ENCODE measurements around the gene GDPD4. TPM values are rescaled to one million over a fixed set of nuclear protein-coding genes. Genes with fewer than 3 reads are reported as not detected.

GDPD4 gene
- total RNA-seq, 4 donors from 2014 or later: 0.07 to 1.2 TPM; not detected in 2

- Histone ChIP-seq H3K4me1 (no peaks in the 10 kb centered on the region), H3K36me3 (no peaks in the 10 kb centered on the region), H3K27me3 (no peaks in the 10 kb centered on the region), H3K27ac (no peak overlapping the region), H3K4me3 (no peak overlapping the region), H3K9me3 (no peaks in the 10 kb centered on the region)
- TF ChIP-seq CTCF (IDR thresholded peaks at IDR 0.05): no peak
- TF ChIP-seq POLR2A (IDR thresholded peaks at IDR 0.05): no peak
- intact Hi-C loops (cut with DNase I; ENCODE audit: low total_unique reads): no loop called here
- DNase-seq: no peak
Measured at GRCh38 chr11:77176996-77177395, 124.5 kb downstream of the GDPD4 start.

DNA sequence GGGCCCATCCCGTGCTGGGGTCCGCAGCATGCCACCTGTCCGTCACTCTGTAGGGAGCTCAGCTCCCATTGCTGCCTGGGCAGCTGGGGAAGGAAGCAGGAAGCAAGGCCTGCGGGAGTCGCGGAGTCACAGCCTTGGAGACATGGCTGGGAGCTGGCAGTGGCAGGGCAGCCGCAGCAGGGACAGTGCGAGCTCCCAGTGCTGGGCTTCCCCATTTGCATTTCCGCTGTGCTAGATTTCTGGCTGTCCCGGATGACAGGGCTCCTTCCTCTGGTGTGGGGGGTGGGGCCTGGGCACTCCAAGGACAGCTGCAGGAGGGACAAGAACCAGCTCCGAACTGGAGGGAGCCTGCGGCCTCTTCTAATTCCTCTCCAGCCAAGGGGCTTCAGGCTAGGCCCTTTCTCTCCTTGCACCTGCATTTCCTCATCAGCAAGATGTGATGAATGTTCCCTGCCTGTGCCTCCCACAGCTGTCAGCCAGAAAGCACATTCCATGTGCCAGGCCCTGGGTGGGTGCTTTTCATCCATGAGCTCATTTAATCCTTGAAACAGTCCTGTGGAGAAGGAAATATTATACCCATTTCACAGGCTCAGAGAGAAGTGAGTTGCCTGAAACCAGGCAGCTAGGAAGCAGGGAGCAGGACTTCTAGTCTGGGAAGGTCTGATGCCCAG lies 125.5 kb downstream of the GDPD4 start:
- intact Hi-C loops (cut with DNase I; ENCODE audit: low total_unique reads): no loop called here
- H3K27me3 ChIP-seq: no peaks in the 10 kb centered on the region
- H3K27ac ChIP-seq: no peak overlapping the region
- no peak overlapping the region for H3K4me3 ChIP-seq
- no peak for DNase-seq
- no peaks in the 10 kb centered on the region for H3K9me3 ChIP-seq
- H3K4me1 ChIP-seq: no peaks in the 10 kb centered on the region
- TF ChIP-seq CTCF (IDR thresholded peaks at IDR 0.05) (no peak), POLR2A (IDR thresholded peaks at IDR 0.05) (no peak)
- no peaks in the 10 kb centered on the region for H3K36me3 ChIP-seq

GRCh38 chr11:77175021-77175842 lies 126.3 kb downstream of the GDPD4 start:
- Histone ChIP-seq H3K27ac (no peak overlapping the region), H3K36me3 (no peaks in the 10 kb centered on the region), H3K9me3 (no peaks in the 10 kb centered on the region), H3K4me3 (no peak overlapping the region), H3K27me3 (no peaks in the 10 kb centered on the region), H3K4me1 (no peaks in the 10 kb centered on the region)
- intact Hi-C loops (cut with DNase I; ENCODE audit: low total_unique reads): no loop called here
- DNase-seq: no peak
- no peak for TF ChIP-seq CTCF (IDR thresholded peaks at IDR 0.05)
- no peak for TF ChIP-seq POLR2A (IDR thresholded peaks at IDR 0.05)

GRCh38 chr11:77174559-77174958 lies 126.9 kb downstream of the GDPD4 start:
- no peak for TF ChIP-seq CTCF (IDR thresholded peaks at IDR 0.05)
- no peak for TF ChIP-seq POLR2A (IDR thresholded peaks at IDR 0.05)
- no peak for DNase-seq
- no peaks in the 10 kb centered on the region for H3K27me3 ChIP-seq
- no peaks in the 10 kb centered on the region for H3K36me3 ChIP-seq
- no peak overlapping the region for H3K4me3 ChIP-seq
- no peak overlapping the region for H3K27ac ChIP-seq
- intact Hi-C loops (cut with DNase I; ENCODE audit: low total_unique reads): no loop called here
- H3K9me3 ChIP-seq: no peaks in the 10 kb centered on the region
- H3K4me1 ChIP-seq: no peaks in the 10 kb centered on the region

- no peak for TF ChIP-seq POLR2A (IDR thresholded peaks at IDR 0.05)
- TF ChIP-seq CTCF (IDR thresholded peaks at IDR 0.05): no peak
- no peaks in the 10 kb centered on the region for H3K36me3 ChIP-seq
- H3K4me3 ChIP-seq: no peak overlapping the region
- H3K9me3 ChIP-seq: no peaks in the 10 kb centered on the region
- no peaks in the 10 kb centered on the region for H3K27me3 ChIP-seq
- DNase-seq: no peak
- no peaks in the 10 kb centered on the region for H3K4me1 ChIP-seq
- intact Hi-C loops (cut with DNase I; ENCODE audit: low total_unique reads): no loop called here
- no peak overlapping the region for H3K27ac ChIP-seq
Measured at GRCh38 chr11:77173494-77173893, 128.0 kb downstream of the GDPD4 start.

Measured in uterus (tissue), 4 donors.